Measurements from ENCODE around the gene CAPN11. TPM values are rescaled to one million over a fixed set of nuclear protein-coding genes. Genes with fewer than 3 reads are reported as not detected.
"Not testable (repeated sequence)": the region's sequence is repeated elsewhere in the genome, so short reads cannot be mapped to it uniquely, and the experiment has no call there.

CAPN11 gene
- total and polyA plus RNA-seq, 4 experiments from 2014 or later = not detected

- ChIA-PET CTCF (ENCODE audit: partially characterized antibody) (interaction anchor here (0.9 to 1.8 kb wide), 3 partner anchors 10 to 25 kb away, joined by 3 to 9 read pairs (median 3); no protein-coding TSS in a partner anchor), POLR2A (ENCODE audit: partially characterized antibody) (interaction anchor here (0.7 kb wide), 1 partner anchor 10 kb away, joined by 3 read pairs; no protein-coding TSS in a partner anchor)
- Histone ChIP-seq H3K4me3 (ENCODE audit: low read length in 2 of 2) (no peak overlapping the region), H3K27me3 (ENCODE audit: insufficient read depth, low read length) (no peaks in the 10 kb centered on the region), H3K36me3 (ENCODE audit: insufficient read depth, low read length) (no peaks in the 10 kb centered on the region), H3K9me3 (ENCODE audit: control insufficient read depth in 1 of 2, low read length in 2 of 2) (no peaks in the 10 kb centered on the region), H3K27ac (ENCODE audit: low read depth, low read length) (no peak overlapping the region), H3K4me1 (ENCODE audit: insufficient read depth, low read length) (peaks cover 17% of the 10 kb centered on the region)
- intact Hi-C loops (cut with micrococcal nuclease) = no loop called here
- Mint-ChIP-seq H3K27me3 (no peaks in the 10 kb centered on the region), H3K4me1 (peaks cover 3 to 22% (median 14%) of the 10 kb centered on the region in 4 donors), H3K4me3 (no peak overlapping the region), H3K27ac (no peak overlapping the region), H3K36me3 (no peaks in the 10 kb centered on the region), H3K9me3 (no peaks in the 10 kb centered on the region)
- DNase-seq = no peak
Observed at GRCh38 chr6:44227148-44227793, 68.7 kb downstream of the CAPN11 start.

GRCh38 chr6:44228031-44228430 lies 69.4 kb downstream of the CAPN11 start:
- Histone ChIP-seq H3K9me3 (ENCODE audit: control insufficient read depth in 1 of 2, low read length in 2 of 2) (no peaks in the 10 kb centered on the region), H3K4me1 (ENCODE audit: insufficient read depth, low read length) (peaks cover 9% of the 10 kb centered on the region), H3K27ac (ENCODE audit: low read depth, low read length) (no peak overlapping the region), H3K36me3 (ENCODE audit: insufficient read depth, low read length) (no peaks in the 10 kb centered on the region), H3K27me3 (ENCODE audit: insufficient read depth, low read length) (no peaks in the 10 kb centered on the region), H3K4me3 (ENCODE audit: low read length in 2 of 2) (no peak overlapping the region)
- Mint-ChIP-seq H3K36me3 (no peaks in the 10 kb centered on the region), H3K9me3 (no peaks in the 10 kb centered on the region), H3K27me3 (no peaks in the 10 kb centered on the region), H3K4me1 (peaks cover 0 to 17% (median 9%) of the 10 kb centered on the region in 4 donors), H3K27ac (no peak overlapping the region), H3K4me3 (peak overlapping the region in 1 of 8 donors; percentile 30)
- CTCF ChIA-PET (ENCODE audit: partially characterized antibody) = interaction anchor here (0.9 to 1.8 kb wide), 4 partner anchors 8 to 24 kb away, joined by 3 to 9 read pairs (median 3); no protein-coding TSS in a partner anchor
- intact Hi-C loops (cut with micrococcal nuclease) = no loop called here
- no peak for DNase-seq
- POLR2A ChIA-PET (ENCODE audit: partially characterized antibody) = no interaction called here

GRCh38 chr6:44228433-44228832 lies 69.8 kb downstream of the CAPN11 start:
- no peak overlapping the region for H3K4me3 Mint-ChIP-seq
- no peak for DNase-seq
- POLR2A ChIA-PET (ENCODE audit: partially characterized antibody) = no interaction called here

DNA sequence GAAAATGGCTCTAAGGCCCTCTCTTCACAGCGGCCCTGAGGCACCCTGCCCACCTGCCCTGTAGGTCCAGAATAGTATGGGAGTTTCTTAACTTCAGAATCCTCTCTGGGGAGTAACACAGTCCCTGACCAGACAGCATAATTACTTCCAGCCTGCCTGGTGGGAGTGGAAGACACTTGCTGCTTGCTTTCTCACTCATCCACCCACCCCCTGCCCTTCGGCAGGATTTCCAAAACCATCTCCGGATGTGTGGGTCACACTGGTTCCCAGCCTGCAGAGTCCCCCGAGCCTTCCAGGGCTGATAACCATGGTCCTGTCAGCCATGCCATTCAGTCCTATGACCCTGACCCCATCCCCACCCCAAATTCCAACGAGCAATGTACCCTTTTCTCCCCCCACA lies 70.2 kb downstream of the CAPN11 start:
- H3K9me3 Mint-ChIP-seq = no peaks in the 10 kb centered on the region
- peaks cover 8% of the 10 kb centered on the region for H3K4me1 ChIP-seq (ENCODE audit: insufficient read depth, low read length)
- CTCF ChIA-PET (ENCODE audit: partially characterized antibody) = interaction anchor here (1.1 to 1.8 kb wide), 2 partner anchors 7 to 9 kb away, joined by 3 to 9 read pairs; no protein-coding TSS in a partner anchor
- H3K36me3 Mint-ChIP-seq = no peaks in the 10 kb centered on the region
- H3K4me3 ChIP-seq (ENCODE audit: low read length in 2 of 2) = no peak overlapping the region
- intact Hi-C loops (cut with micrococcal nuclease) = no loop called here
- H3K9me3 ChIP-seq (ENCODE audit: control insufficient read depth in 1 of 2, low read length in 2 of 2) = no peaks in the 10 kb centered on the region
- no peak for DNase-seq
- no peak overlapping the region for H3K27ac Mint-ChIP-seq
- no peaks in the 10 kb centered on the region for H3K36me3 ChIP-seq (ENCODE audit: insufficient read depth, low read length)
- no peaks in the 10 kb centered on the region for H3K27me3 ChIP-seq (ENCODE audit: insufficient read depth, low read length)
- H3K4me3 Mint-ChIP-seq = peak overlapping the region in 1 of 8 donors; percentile 27
- POLR2A ChIA-PET (ENCODE audit: partially characterized antibody) = no interaction called here
- H3K27ac ChIP-seq (ENCODE audit: low read depth, low read length) = no peak overlapping the region
- H3K4me1 Mint-ChIP-seq = peaks cover 0 to 12% (median 8%) of the 10 kb centered on the region in 4 donors
- H3K27me3 Mint-ChIP-seq = no peaks in the 10 kb centered on the region

More at GRCh38 chr6:44228433-44228832, 69.8 kb downstream of the CAPN11 start:
- Histone ChIP-seq H3K36me3 (ENCODE audit: insufficient read depth, low read length) (no peaks in the 10 kb centered on the region), H3K4me3 (ENCODE audit: low read length in 2 of 2) (no peak overlapping the region), H3K27ac (ENCODE audit: low read depth, low read length) (no peak overlapping the region), H3K4me1 (ENCODE audit: insufficient read depth, low read length) (peaks cover 9% of the 10 kb centered on the region), H3K27me3 (ENCODE audit: insufficient read depth, low read length) (no peaks in the 10 kb centered on the region), H3K9me3 (ENCODE audit: control insufficient read depth in 1 of 2, low read length in 2 of 2) (no peaks in the 10 kb centered on the region)
- intact Hi-C loops (cut with micrococcal nuclease) = no loop called here
- CTCF ChIA-PET (ENCODE audit: partially characterized antibody) = interaction anchor here (1.1 to 1.8 kb wide), 3 partner anchors 8 to 13 kb away, joined by 3 to 9 read pairs (median 3); no protein-coding TSS in a partner anchor
- Mint-ChIP-seq H3K27me3 (no peaks in the 10 kb centered on the region), H3K4me1 (peaks cover 0 to 13% (median 9%) of the 10 kb centered on the region in 4 donors), H3K27ac (no peak overlapping the region), H3K36me3 (no peaks in the 10 kb centered on the region), H3K9me3 (no peaks in the 10 kb centered on the region)

DNA sequence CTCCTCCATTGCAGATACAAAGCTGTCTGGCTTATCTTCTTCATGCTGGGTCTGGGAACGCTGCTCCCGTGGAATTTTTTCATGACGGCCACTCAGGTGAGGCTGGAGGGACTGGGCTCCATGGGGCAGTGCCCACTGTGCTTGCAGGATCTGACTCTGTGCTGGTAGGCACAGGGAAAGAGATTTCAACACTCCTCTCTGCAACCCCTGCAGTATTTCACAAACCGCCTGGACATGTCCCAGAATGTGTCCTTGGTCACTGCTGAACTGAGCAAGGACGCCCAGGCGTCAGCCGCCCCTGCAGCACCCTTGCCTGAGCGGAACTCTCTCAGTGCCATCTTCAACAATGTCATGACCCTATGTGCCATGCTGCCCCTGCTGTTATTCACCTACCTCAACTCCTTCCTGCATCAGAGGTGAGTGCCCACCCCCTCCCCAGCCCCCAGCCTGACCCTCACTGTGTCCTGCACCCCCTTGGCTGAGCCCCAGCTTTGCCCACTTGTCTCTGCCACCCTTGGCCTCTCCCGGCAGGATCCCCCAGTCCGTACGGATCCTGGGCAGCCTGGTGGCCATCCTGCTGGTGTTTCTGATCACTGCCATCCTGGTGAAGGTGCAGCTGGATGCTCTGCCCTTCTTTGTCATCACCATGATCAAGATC lies 70.9 kb downstream of the CAPN11 start:
- intact Hi-C loops (cut with micrococcal nuclease) = no loop called here
- no peak overlapping the region for H3K27ac Mint-ChIP-seq
- Histone ChIP-seq H3K9me3 (ENCODE audit: control insufficient read depth in 1 of 2, low read length in 2 of 2) (no peaks in the 10 kb centered on the region), H3K27ac (ENCODE audit: low read depth, low read length) (no peak overlapping the region), H3K36me3 (ENCODE audit: insufficient read depth, low read length) (no peaks in the 10 kb centered on the region), H3K4me1 (ENCODE audit: insufficient read depth, low read length) (peaks cover under 1% of the 10 kb centered on the region), H3K4me3 (ENCODE audit: low read length in 2 of 2) (no peak overlapping the region), H3K27me3 (ENCODE audit: insufficient read depth, low read length) (no peaks in the 10 kb centered on the region)
- H3K4me1 Mint-ChIP-seq = peaks cover 0 to 5% (median 1%) of the 10 kb centered on the region in 4 donors
- H3K36me3 Mint-ChIP-seq = no peaks in the 10 kb centered on the region
- H3K4me3 Mint-ChIP-seq = no peak overlapping the region
- no peaks in the 10 kb centered on the region for H3K27me3 Mint-ChIP-seq
- DNase-seq = no peak
- POLR2A ChIA-PET (ENCODE audit: partially characterized antibody) = interaction anchor here (0.8 kb wide), 1 partner anchor 27 kb away, joined by 3 read pairs; no protein-coding TSS in a partner anchor
- H3K9me3 Mint-ChIP-seq = no peaks in the 10 kb centered on the region
- CTCF ChIA-PET (ENCODE audit: partially characterized antibody) = interaction anchor here (0.6 kb wide), 1 partner anchor 8 kb away, joined by 3 read pairs; no protein-coding TSS in a partner anchor

GRCh38 chr6:44230034-44230675 lies 71.5 kb downstream of the CAPN11 start:
- H3K36me3 Mint-ChIP-seq = no peaks in the 10 kb centered on the region
- intact Hi-C loops (cut with micrococcal nuclease) = no loop called here
- H3K4me3 Mint-ChIP-seq = no peak overlapping the region
- no peak for DNase-seq
- H3K9me3 ChIP-seq (ENCODE audit: control insufficient read depth in 1 of 2, low read length in 2 of 2) = no peaks in the 10 kb centered on the region
- H3K27me3 ChIP-seq (ENCODE audit: insufficient read depth, low read length) = no peaks in the 10 kb centered on the region
- H3K4me1 ChIP-seq (ENCODE audit: insufficient read depth, low read length) = no peaks in the 10 kb centered on the region
- H3K27ac ChIP-seq (ENCODE audit: low read depth, low read length) = no peak overlapping the region
- H3K27ac Mint-ChIP-seq = no peak overlapping the region
- ChIA-PET CTCF (ENCODE audit: partially characterized antibody) (interaction anchor here (0.6 to 1.1 kb wide), 2 partner anchors 9 to 12 kb away, joined by 3 to 4 read pairs; no protein-coding TSS in a partner anchor), POLR2A (ENCODE audit: partially characterized antibody) (interaction anchor here (0.8 kb wide), 2 partner anchors 16 to 26 kb away, joined by 3 read pairs; partner anchors contain the start of gene HSP90AB1)
- no peaks in the 10 kb centered on the region for H3K9me3 Mint-ChIP-seq
- no peaks in the 10 kb centered on the region for H3K4me1 Mint-ChIP-seq
- H3K4me3 ChIP-seq (ENCODE audit: low read length in 2 of 2) = no peak overlapping the region
- H3K27me3 Mint-ChIP-seq = no peaks in the 10 kb centered on the region
- no peaks in the 10 kb centered on the region for H3K36me3 ChIP-seq (ENCODE audit: insufficient read depth, low read length)

- not testable (repeated sequence) for H3K9me3 Mint-ChIP-seq
Observed at GRCh38 chr6:44231426-44231825, 72.8 kb downstream of the CAPN11 start.

More at GRCh38 chr6:44231426-44231825, 72.8 kb downstream of the CAPN11 start:
- peak overlapping the region in 1 of 7 donors; percentile 8 for H3K27ac Mint-ChIP-seq
- intact Hi-C loops (cut with micrococcal nuclease); H3K4me1 Mint-ChIP-seq; POLR2A ChIA-PET (ENCODE audit: partially characterized antibody); DNase-seq; H3K9me3 ChIP-seq (ENCODE audit: control insufficient read depth in 1 of 2, low read length in 2 of 2); H3K27ac ChIP-seq (ENCODE audit: low read depth, low read length); H3K36me3 Mint-ChIP-seq; H3K4me3 ChIP-seq (ENCODE audit: low read length in 2 of 2); H3K36me3 ChIP-seq (ENCODE audit: insufficient read depth, low read length); H3K4me1 ChIP-seq (ENCODE audit: insufficient read depth, low read length); H3K27me3 ChIP-seq (ENCODE audit: insufficient read depth, low read length); H3K4me3 Mint-ChIP-seq; H3K27me3 Mint-ChIP-seq: not testable (repeated sequence)
- CTCF ChIA-PET (ENCODE audit: partially characterized antibody) = interaction anchor here (1.1 kb wide), 1 partner anchor 74 kb away, joined by 3 read pairs; no protein-coding TSS in a partner anchor

Data from CD4-positive, alpha-beta memory T cell (primary cell).